Loucy (cell line): ENCODE data around the gene CCDC144A.

Experiments
- EZH2phosphoT487 ChIP-seq: fragments of 200-600 bp; IDR thresholded peaks from 2 replicates; pipeline ENCODE4 v1.6.1; 2018; ENCODE audit warnings: antibody characterized with exemption, mild to moderate bottlenecking, moderate library complexity, borderline replicate concordance
- TF ChIP-seq, protein P1 (sequence below): fragments of 200-600 bp; sonication (generic); conservative IDR thresholded peaks from 2 replicates; pipeline ENCODE4 v1.5.1; 2014; ENCODE audit warnings: mild to moderate bottlenecking, antibody characterized with exemption, low read length

DNA sequence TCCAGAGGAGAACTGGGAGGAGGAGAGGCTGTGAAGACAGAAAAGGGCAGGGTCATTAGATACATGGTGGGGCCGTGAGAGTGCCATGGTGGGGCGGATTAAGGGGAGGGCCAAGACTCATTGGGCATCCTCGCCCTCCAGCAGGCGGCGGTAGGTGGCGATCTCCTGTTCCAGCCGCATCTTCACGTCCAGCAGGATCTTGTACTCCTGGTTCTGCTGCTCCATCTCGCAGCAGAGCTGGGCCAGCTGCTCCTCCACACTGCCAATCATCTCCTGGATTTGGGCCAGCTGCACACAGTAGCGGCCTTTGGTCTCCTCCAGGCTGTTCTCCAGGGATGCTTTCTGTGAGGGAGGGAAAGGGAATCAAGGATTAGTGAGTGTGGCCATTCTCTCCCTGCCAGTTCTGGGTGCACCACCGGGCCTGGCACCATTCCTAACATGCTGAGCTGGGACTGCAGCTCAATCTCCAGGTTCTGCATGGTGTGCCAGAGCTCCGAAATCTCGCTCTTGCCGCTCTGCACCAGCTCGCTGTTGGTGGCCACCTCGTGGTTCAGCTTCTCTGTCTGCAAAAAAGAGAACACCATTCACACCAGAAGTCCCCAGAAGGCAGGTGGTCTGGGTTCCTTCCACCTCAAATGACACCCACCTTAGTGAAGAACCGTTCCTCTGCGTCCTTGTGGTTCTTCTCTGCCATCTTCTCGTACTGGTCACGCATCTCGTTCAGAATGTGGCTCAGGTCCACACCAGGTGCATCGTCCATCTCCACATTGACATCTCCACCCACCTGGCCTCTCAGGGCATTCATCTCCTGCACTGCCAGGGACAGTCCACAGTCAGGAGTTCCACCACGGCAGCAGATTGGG lies 129.0 kb downstream of the CCDC144A start:
- TF ChIP-seq, protein P1, sequence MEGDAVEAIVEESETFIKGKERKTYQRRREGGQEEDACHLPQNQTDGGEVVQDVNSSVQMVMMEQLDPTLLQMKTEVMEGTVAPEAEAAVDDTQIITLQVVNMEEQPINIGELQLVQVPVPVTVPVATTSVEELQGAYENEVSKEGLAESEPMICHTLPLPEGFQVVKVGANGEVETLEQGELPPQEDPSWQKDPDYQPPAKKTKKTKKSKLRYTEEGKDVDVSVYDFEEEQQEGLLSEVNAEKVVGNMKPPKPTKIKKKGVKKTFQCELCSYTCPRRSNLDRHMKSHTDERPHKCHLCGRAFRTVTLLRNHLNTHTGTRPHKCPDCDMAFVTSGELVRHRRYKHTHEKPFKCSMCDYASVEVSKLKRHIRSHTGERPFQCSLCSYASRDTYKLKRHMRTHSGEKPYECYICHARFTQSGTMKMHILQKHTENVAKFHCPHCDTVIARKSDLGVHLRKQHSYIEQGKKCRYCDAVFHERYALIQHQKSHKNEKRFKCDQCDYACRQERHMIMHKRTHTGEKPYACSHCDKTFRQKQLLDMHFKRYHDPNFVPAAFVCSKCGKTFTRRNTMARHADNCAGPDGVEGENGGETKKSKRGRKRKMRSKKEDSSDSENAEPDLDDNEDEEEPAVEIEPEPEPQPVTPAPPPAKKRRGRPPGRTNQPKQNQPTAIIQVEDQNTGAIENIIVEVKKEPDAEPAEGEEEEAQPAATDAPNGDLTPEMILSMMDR: no peak
- no peak for TF ChIP-seq EZH2phosphoT487
